IMR-90 (cell line): ENCODE results near the gene COL19A1. TPM values are rescaled to one million over a fixed set of nuclear protein-coding genes. Genes with fewer than 3 reads are reported as not detected.

ENCODE experiments used
- ATAC-seq: fragments of 200-7000 bp; cut with Tn5 transposase; 2 replicates; pipeline ENCODE4 v1.9.1; 2020; ENCODE audit warnings: low read depth, mild to moderate bottlenecking, moderate library complexity
- BruUV-seq: library from RNA; stranded (reverse); fragments of 400-500 nt; replicated peaks from 2 replicates; lab custom pipeline; 2021; lab: Mats Ljungman, UMichigan
- CTCF ChIA-PET: fragments of 300-600 bp; formaldehyde crosslinking; extraction: SDS; loops from one replicate; lab custom pipeline; 2021; ENCODE audit warnings: antibody characterized with exemption; lab: Yijun Ruan, JAX
- POLR2A ChIA-PET: fragments of 300-600 bp; sonication (Branson Sonifier 250); formaldehyde crosslinking; loops from one replicate; lab custom pipeline; 2022; ENCODE audit warnings: antibody characterized with exemption; ENCODE audit not compliant: unreplicated experiment; lab: Charles Lee
- DNase-seq: peaks from one replicate; pipeline ENCODE4 v3.0.0; 2013
- H2AFZ ChIP-seq: replicated peaks from 2 replicates; pipeline ENCODE3; 2013; ENCODE audit warnings: low read length, mild to moderate bottlenecking; ENCODE audit not compliant: poor library complexity
- H2AK5ac ChIP-seq: 2 replicates; pipeline ENCODE4 v1.6.1; 2013; ENCODE audit warnings: low read depth, low read length, inconsistent platforms
- H2AK9ac ChIP-seq: replicated peaks from 2 replicates; pipeline ENCODE3; 2013; ENCODE audit warnings: mild to moderate bottlenecking, low read depth, low read length, moderate library complexity; ENCODE audit not compliant: poor library complexity
- H2BK120ac ChIP-seq: 2 replicates; pipeline ENCODE4 v1.6.1; 2013; ENCODE audit warnings: low read depth, low read length, inconsistent platforms
- H2BK15ac ChIP-seq: 3 replicates; pipeline ENCODE4 v1.6.1; 2013; ENCODE audit warnings: low read depth, low read length, inconsistent platforms
- H2BK20ac ChIP-seq: 2 replicates; pipeline ENCODE4 v1.6.1; 2013; ENCODE audit warnings: low read depth, mild to moderate bottlenecking, inconsistent platforms, low read length, moderate library complexity
- H2BK5ac ChIP-seq: 2 replicates; pipeline ENCODE4 v1.6.1; 2013; ENCODE audit warnings: mild to moderate bottlenecking, low read depth, low read length, inconsistent platforms; ENCODE audit not compliant: poor library complexity, severe bottlenecking
- H3K14ac ChIP-seq: replicated peaks from 2 replicates; pipeline ENCODE4 v1.6.1; 2013; ENCODE audit warnings: low read depth, low read length, inconsistent platforms
- H3K18ac ChIP-seq: 2 replicates; pipeline ENCODE4 v1.6.1; 2013; ENCODE audit warnings: low read depth, low read length, control low read depth
- H3K23ac ChIP-seq: 2 replicates; pipeline ENCODE4 v1.6.1; 2013; ENCODE audit warnings: low read depth, low read length, inconsistent platforms
- H3K27ac ChIP-seq: 2 replicates; pipeline ENCODE4 v1.5.1; 2013; ENCODE audit warnings: mild to moderate bottlenecking, control low read depth, low read length; ENCODE audit not compliant: insufficient read depth
- H3K27me3 ChIP-seq: 2 replicates; pipeline ENCODE4 v1.6.1; 2013; ENCODE audit warnings: low read length; ENCODE audit not compliant: control insufficient read depth, insufficient read depth
- H3K36me3 ChIP-seq: 2 replicates; pipeline ENCODE4 v1.6.1; 2013; ENCODE audit warnings: low read length, mixed read lengths; ENCODE audit not compliant: control insufficient read depth, insufficient read depth
- H3K4ac ChIP-seq: 2 replicates; pipeline ENCODE4 v1.6.1; 2013; ENCODE audit warnings: low read depth, low read length, inconsistent platforms
- H3K4me1 ChIP-seq: 2 replicates; pipeline ENCODE4 v1.6.1; 2013; ENCODE audit warnings: low read length, mixed read lengths; ENCODE audit not compliant: control insufficient read depth, insufficient read depth
- H3K4me2 ChIP-seq: 2 replicates; pipeline ENCODE4 v1.6.1; 2013; ENCODE audit warnings: low read depth, mild to moderate bottlenecking, control low read depth, low read length, moderate library complexity
- H3K4me3 ChIP-seq: 2 replicates; pipeline ENCODE4 v1.5.1; 2013; ENCODE audit warnings: low read depth, mild to moderate bottlenecking, control low read depth, low read length, moderate library complexity; ENCODE audit not compliant: insufficient read depth
- H3K56ac ChIP-seq: 2 replicates; pipeline ENCODE4 v1.6.1; 2013; ENCODE audit warnings: low read length, inconsistent platforms; ENCODE audit not compliant: insufficient read depth; ENCODE audit errors: extremely low read depth
- H3K79me1 ChIP-seq, 2 experiments: 2 replicates each; pipeline ENCODE4 v1.6.1; 2013; ENCODE audit warnings: low read length in 2 of 2, inconsistent platforms in 1 of 2, low read depth in 1 of 2
- H3K9ac ChIP-seq: 2 replicates; pipeline ENCODE4 v1.6.1; 2013; ENCODE audit warnings: low read depth, low read length, control low read depth
- H3K9me1 ChIP-seq: 2 replicates; pipeline ENCODE4 v1.6.1; 2013; ENCODE audit warnings: low read length, inconsistent platforms; ENCODE audit not compliant: insufficient read depth
- H3K9me3 ChIP-seq: 2 replicates; pipeline ENCODE4 v1.6.1; 2013; ENCODE audit warnings: low read length; ENCODE audit not compliant: control insufficient read depth, insufficient read depth
- H4K20me1 ChIP-seq: 2 replicates; pipeline ENCODE4 v1.6.1; 2013; ENCODE audit warnings: low read length, inconsistent platforms; ENCODE audit not compliant: insufficient read depth
- H4K5ac ChIP-seq: 2 replicates; pipeline ENCODE4 v1.6.1; 2013; ENCODE audit warnings: mild to moderate bottlenecking, low read depth, low read length, control low read depth
- H4K8ac ChIP-seq, 2 experiments: 2 replicates each; pipeline ENCODE4 v1.6.1; 2013; ENCODE audit warnings: low read depth in 2 of 2, low read length in 2 of 2, control low read depth in 1 of 2, inconsistent platforms in 1 of 2
- H4K91ac ChIP-seq: 2 replicates; pipeline ENCODE4 v1.6.1; 2013; ENCODE audit warnings: low read depth, low read length, inconsistent platforms; ENCODE audit not compliant: insufficient read depth
- MAFK ChIP-seq: IDR thresholded peaks from 2 replicates; pipeline ENCODE4 v1.6.1; 2012; ENCODE audit warnings: low read depth, low read length, improper control_type of control experiment
- NFE2L2 ChIP-seq: fragments of 150-350 bp; IDR thresholded peaks from 2 replicates; pipeline ENCODE4 v1.6.1; 2016; ENCODE audit warnings: low read depth, mild to moderate bottlenecking, low read length
- RAD21 ChIP-seq: IDR thresholded peaks from 2 replicates; pipeline ENCODE4 v1.6.1; 2012; ENCODE audit warnings: low read length, improper control_type of control experiment
- SMC3 ChIP-seq: fragments of 150-350 bp; IDR thresholded peaks from 2 replicates; pipeline ENCODE4 v1.6.1; 2016; ENCODE audit warnings: low read depth, mild to moderate bottlenecking, antibody characterized with exemption, low read length, moderate library complexity
- WGBS, 2 experiments: methylation state at CpG; one replicate each; pipeline versions ENCODE4 v1.1.5 to v1.1.7; 2013; ENCODE audit warnings: missing lambda C conversion rate in 2 of 2; ENCODE audit not compliant: insufficient read length in 1 of 2; ENCODE audit errors: extremely low coverage in 2 of 2; 5-methylcytosine and 5-hydroxymethylcytosine counted together
- dilution Hi-C: fragments of 300-500 bp; cut with HindIII; formaldehyde crosslinking; loops from one replicate; pipeline ENCODE4 v1.14.3; 2018; ENCODE audit warnings: low sequenced_read_pairs; ENCODE audit not compliant: unreplicated experiment
- in situ Hi-C: fragments of 300-500 bp; cut with MboI; formaldehyde crosslinking; loops from 3 replicates; pipeline ENCODE4 v1.14.3; 2019; ENCODE audit warnings: low sequenced_read_pairs, inconsistent platforms, mixed read lengths
- intact Hi-C: fragments of 100-400 bp; cut with micrococcal nuclease; formaldehyde crosslinking; loops from 2 replicates; pipeline ENCODE4 v1.10.0; 2022
- polyA plus RNA-seq, 3 experiments: library from polyadenylated mRNA; depleted of rRNA; stranded (reverse); fragments of >200 nt; gene quantifications; 2 replicates each; pipeline ENCODE4 v1.2.3, GENCODE V29; 2012; ENCODE audit warnings: low replicate concordance in 1 of 3
- total RNA-seq: library from RNA; depleted of rRNA; stranded (reverse); fragments of >200 nt; gene quantifications from 2 replicates; pipeline ENCODE4 v1.2.3, GENCODE V29; 2012
- TF ChIP-seq, protein P1 (sequence below): fragments of 150-350 bp; IDR thresholded peaks from 2 replicates; pipeline ENCODE4 v1.6.1; 2017; ENCODE audit warnings: mild to moderate bottlenecking, antibody characterized with exemption, low read length, low read depth

The COL19A1 gene
- total and polyA plus RNA-seq, 2 of the 4 experiments (the other 2 are of a cell fraction) = under 0.01 TPM; not detected in 1

DNA sequence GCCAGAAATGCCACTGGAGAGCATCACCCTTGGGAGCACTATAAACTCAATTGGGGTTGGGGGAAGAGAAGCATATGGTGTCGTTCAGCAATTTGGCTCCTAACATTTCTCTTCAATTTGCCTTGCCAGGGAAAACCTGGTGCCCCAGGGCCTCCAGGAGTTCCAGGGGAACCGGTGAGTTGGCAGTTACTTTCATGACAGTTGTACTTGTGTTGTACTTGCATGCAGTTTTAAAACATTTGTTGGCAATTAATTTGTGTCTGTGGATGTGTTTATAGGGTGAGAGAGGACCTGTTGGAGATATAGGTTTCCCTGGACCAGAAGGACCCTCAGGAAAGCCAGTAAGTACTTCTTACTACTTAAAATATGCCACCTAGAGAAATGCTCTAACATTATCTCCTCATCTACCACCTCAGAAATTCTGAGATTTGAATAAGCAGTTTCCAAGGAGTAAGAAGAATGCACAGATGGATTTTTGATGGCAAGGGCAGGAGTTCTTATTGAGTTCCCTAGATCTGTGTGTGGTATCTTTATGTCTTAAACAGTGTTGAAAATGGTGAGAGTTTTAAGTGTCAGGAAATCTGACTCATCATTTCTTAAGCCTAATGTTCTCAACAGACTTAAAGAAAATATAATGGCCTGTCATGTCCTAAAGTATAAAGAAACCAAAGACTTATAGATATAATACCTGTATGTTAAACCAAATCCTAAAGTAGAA is 314.0 kb downstream of the COL19A1 start:
- in situ Hi-C loops (no loop called here), intact Hi-C loops (no loop called here), dilution Hi-C loops (no loop called here)
- no peak overlapping the region for H3K56ac ChIP-seq
- no peaks in the 10 kb centered on the region for H3K27me3 ChIP-seq
- no peaks in the 10 kb centered on the region for H3K4me1 ChIP-seq
- H3K27ac ChIP-seq = no peak overlapping the region
- TF ChIP-seq RAD21 (no peak), MAFK (peak; percentile 43; the same call in 1 of the 2 replicates), NFE2L2 (no peak), SMC3 (no peak)
- TF ChIP-seq, protein P1, sequence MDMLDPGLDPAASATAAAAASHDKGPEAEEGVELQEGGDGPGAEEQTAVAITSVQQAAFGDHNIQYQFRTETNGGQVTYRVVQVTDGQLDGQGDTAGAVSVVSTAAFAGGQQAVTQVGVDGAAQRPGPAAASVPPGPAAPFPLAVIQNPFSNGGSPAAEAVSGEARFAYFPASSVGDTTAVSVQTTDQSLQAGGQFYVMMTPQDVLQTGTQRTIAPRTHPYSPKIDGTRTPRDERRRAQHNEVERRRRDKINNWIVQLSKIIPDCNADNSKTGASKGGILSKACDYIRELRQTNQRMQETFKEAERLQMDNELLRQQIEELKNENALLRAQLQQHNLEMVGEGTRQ = no peak
- H3K23ac ChIP-seq = no peak overlapping the region
- no peak overlapping the region for H3K14ac ChIP-seq
- no peak overlapping the region for H2AK9ac ChIP-seq
- ChIA-PET CTCF (no interaction called here), POLR2A (no interaction called here)
- H2BK5ac ChIP-seq = no peak overlapping the region
- H4K5ac ChIP-seq = no peak overlapping the region
- H2BK120ac ChIP-seq = no peak overlapping the region
- H3K4me2 ChIP-seq = no peak overlapping the region
- H3K18ac ChIP-seq = no peak overlapping the region
- H4K20me1 ChIP-seq = no peaks in the 10 kb centered on the region
- H3K9me3 ChIP-seq = no peaks in the 10 kb centered on the region
- H2AK5ac ChIP-seq = no peak overlapping the region
- H4K8ac ChIP-seq = no peak overlapping the region
- H3K9ac ChIP-seq = no peak overlapping the region
- no peaks in the 10 kb centered on the region for H3K79me1 ChIP-seq
- no peak overlapping the region for H2BK20ac ChIP-seq
- BruUV-seq = no TSS peak
- H4K91ac ChIP-seq = no peak overlapping the region
- H3K36me3 ChIP-seq = no peaks in the 10 kb centered on the region
- no CpG with 5 or more reads among the region's 2 CpGs for WGBS, 2 experiments
- H3K9me1 ChIP-seq = no peaks in the 10 kb centered on the region
- no peak overlapping the region for H2AFZ ChIP-seq
- H3K4me3 ChIP-seq = no peak overlapping the region
- DNase-seq (no peak), ATAC-seq (no peak)
- H2BK15ac ChIP-seq = no peak overlapping the region
- H3K4ac ChIP-seq = no peak overlapping the region
